ENCODE measurements around the gene LMBR1.
A peak's percentile ranks its signal among the peaks of the same experiment; 100 is the strongest.
"Not testable (repeated sequence)": the region's sequence is repeated elsewhere in the genome, so short reads cannot be mapped to it uniquely, and the experiment has no call there.

The LMBR1 gene

DNA sequence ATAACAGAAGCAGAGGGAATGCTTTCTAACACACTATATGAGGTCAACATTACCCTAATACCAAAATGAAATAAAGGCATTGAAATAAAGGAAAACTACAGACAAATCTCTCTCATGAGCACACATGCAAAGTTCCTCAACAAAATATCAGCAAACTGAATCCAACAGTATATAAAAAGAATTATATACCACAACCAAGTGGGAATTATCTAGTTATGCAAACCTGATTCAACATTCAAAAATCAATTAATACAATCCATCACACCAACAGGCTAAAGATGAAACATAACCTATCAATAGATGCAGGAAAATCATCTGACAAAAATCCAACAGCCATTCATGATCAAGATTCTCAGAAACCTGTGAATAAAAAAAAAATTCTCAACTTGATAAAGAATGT is 34.5 kb downstream of the LMBR1 start:
- DNase-seq (ENCODE audit: low read depth) = no peak

DNA sequence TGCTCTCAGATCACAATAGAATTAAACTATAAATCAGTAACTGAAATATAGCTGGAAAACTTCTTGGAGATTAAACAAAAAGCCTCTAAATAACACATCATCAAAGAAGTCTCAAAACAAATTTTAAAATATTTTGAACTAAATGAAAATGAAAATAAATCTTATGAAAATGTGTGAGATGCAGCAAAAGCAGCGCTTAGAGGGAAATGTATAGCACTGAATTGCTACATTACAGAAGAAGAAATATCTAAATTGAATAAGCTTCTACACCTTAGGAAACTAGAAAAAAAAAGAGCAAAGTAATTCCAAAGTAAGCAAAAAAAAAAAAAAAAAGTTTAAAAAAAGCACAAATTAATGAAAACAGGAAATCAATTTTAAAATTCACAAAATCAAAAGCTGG is 35.2 kb downstream of the LMBR1 start:
- H3K4me3 ChIP-seq (ENCODE audit: low read depth, low read length) = no peak overlapping the region
- DNase-seq (ENCODE audit: low read depth) = no peak

More for the DNA sequence above, 34.5 kb downstream of the LMBR1 start:
- H3K4me3 ChIP-seq (ENCODE audit: low read depth, low read length) = no peak overlapping the region

- DNase-seq (ENCODE audit: low read depth) = no peak
Measured at GRCh38 chr7:156854654-156855053, 38.3 kb downstream of the LMBR1 start.

DNA sequence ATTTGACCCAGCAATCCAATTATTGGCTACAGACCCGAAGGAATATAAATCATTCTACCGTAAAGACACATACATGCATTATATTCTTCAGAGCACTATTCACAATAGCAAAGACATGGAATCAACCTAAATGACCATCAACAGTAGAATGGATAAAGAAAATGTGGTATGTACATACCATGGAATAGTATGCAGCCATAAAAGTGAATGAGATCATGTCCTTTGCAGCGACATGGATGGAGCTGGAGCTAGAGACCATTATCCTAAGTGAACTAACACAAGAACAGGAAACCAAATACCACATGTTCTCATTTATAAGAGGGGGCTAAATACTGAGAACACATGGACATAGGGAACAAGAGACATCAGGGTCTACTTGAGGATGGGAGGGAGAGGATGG is 44.0 kb downstream of the LMBR1 start:
- no peak overlapping the region for H3K4me3 ChIP-seq (ENCODE audit: low read depth, low read length)
- DNase-seq (ENCODE audit: low read depth) = no peak

More at GRCh38 chr7:156854654-156855053, 38.3 kb downstream of the LMBR1 start:
- H3K4me3 ChIP-seq (ENCODE audit: low read depth, low read length) = no peak overlapping the region

DNA sequence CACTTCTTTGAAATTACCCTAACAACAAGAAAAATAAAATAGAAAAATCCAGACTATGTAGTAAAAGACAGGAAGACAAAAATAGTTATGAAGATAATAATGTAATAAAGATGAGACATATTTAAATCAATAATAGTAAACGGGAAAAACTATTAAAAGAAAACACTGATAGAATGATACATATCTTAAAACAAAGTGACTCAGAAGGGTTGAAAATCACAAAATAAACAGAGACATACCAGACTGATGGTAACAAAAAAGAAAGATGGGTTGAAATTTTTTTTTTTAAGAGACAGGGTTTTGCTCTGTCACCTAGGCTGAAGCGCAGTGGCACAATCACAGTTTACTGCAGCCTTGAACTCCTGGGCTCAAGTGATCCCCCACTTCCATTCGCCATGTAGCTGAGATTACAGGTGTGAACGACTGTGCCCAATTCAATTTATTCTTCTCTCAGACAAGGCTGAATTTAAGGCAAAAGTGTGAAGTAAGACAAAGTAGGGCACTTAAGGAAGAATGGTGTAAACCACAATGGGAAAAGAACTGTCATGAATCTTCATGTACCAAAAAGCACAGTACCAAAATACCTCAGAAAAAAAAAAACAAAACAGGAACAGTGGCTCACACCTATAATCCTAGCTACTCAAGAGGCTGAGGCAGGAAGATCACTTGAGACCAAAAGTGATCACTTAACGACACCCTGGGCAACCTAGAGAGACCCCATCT is 47.4 kb downstream of the LMBR1 start:
- no peak overlapping the region for H3K4me3 ChIP-seq (ENCODE audit: low read depth, low read length)
- no peak for DNase-seq (ENCODE audit: low read depth)

GRCh38 chr7:156843582-156843981 is 49.4 kb downstream of the LMBR1 start:
- H3K4me3 ChIP-seq (ENCODE audit: low read depth, low read length); DNase-seq (ENCODE audit: low read depth): not testable (repeated sequence)

- DNase-seq (ENCODE audit: low read depth) = no peak
- no peak overlapping the region for H3K4me3 ChIP-seq (ENCODE audit: low read depth, low read length)
Measured at GRCh38 chr7:156843157-156843556, 49.8 kb downstream of the LMBR1 start.

GRCh38 chr7:156842740-156843140 is 50.2 kb downstream of the LMBR1 start:
- no peak for DNase-seq (ENCODE audit: low read depth)
- no peak overlapping the region for H3K4me3 ChIP-seq (ENCODE audit: low read depth, low read length)

DNA sequence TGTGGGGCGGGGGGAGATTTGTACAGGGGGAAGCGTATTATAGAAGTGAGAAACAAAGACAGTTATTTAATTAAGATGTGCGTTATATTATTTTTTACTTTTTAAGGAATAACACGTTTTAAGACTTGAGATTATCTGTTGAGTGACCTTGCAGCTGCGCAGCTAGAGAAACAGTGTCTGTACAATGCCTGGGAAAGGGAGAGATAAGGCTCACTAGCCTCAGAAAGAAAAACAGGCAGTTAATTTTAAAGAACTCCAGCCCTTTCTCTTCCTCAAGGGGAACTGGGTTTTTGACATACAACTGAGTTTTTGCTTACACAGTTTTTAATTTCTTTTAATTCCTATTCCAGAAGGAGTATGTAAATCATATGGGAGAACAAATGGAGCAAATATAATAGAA is 50.7 kb downstream of the LMBR1 start:
- no peak for DNase-seq (ENCODE audit: low read depth)
- H3K4me3 ChIP-seq (ENCODE audit: low read depth, low read length) = no peak overlapping the region

DNA sequence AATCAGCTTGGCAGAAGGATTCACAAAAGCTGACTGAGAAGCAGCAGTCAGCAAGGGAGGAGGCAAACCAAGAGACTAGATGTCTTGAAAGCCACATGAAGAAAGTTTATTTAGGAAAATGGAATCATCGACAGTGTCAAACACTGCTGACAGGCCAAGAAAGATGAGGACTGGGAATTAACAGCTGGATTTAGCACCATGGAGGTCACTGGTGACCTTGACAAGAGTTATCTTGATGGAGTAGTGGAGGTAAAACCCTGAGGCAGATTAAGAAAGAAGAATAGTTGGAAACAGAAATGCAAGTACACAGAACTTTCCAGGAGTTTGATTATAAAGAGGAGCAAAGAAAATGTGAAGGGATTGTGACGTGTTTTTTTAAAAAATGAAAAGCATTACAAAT is 51.5 kb downstream of the LMBR1 start:
- no peak overlapping the region for H3K4me3 ChIP-seq (ENCODE audit: low read depth, low read length)
- no peak for DNase-seq (ENCODE audit: low read depth)

DNA sequence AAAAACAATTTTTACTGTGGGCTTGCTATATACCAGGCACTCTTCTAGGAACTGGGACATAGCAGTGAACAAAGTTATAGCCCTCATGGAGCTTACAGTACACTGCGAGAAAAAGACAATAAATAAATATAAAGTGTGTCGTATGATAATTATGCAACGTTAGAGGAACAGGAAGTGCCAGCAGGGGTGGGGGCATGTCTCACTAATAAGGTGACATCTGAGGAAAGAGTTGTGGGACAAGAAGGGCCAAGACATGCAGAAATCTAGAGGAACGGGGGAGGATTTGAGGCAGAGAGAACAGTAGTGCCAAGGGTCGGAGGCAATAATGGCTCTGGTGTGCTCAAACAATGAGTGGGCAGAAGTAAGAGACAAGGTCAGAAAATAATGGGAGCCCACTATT is 52.8 kb downstream of the LMBR1 start:
- no peak for DNase-seq (ENCODE audit: low read depth)

DNA sequence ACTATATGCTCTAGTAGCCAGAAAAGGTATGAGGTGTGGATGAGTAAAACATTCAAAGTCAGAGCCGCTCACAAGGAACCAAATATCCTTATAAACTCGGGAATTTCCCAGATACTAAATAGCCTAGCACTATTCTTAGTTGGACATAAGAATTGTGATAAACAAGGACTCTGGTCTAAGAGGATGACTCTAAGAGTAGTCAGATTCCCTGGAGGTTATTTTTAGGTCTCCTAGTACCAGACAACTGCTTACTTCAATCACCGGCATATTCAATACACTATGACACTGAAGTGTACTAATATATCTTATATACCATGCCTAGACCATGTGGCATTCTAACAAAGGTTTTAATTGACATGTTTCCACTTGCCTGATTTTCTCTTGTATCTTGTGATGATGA is 56.5 kb downstream of the LMBR1 start:
- DNase-seq (ENCODE audit: low read depth) = peak; percentile 2
- no peak overlapping the region for H3K4me3 ChIP-seq (ENCODE audit: low read depth, low read length)

More for the DNA sequence above, 52.8 kb downstream of the LMBR1 start:
- H3K4me3 ChIP-seq (ENCODE audit: low read depth, low read length) = no peak overlapping the region

DNA sequence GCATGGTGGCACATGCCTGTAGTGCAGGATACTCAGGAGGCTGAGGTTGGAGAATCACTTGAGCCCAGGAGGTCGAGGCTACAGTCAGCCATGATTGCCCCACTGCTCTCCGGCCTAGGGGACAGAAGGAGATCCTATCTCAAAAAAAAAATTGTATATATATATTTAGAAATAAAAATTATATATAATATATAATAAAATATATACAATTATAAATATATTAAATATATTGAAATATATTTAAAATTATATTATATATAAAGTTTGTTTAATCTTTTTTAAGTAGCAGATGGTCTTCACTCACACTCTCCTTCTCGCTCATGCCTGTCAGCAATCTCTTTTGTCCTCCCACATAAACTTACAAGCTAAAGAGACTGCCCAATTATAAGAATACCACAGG is 58.5 kb downstream of the LMBR1 start:
- no peak for DNase-seq (ENCODE audit: low read depth)

DNA sequence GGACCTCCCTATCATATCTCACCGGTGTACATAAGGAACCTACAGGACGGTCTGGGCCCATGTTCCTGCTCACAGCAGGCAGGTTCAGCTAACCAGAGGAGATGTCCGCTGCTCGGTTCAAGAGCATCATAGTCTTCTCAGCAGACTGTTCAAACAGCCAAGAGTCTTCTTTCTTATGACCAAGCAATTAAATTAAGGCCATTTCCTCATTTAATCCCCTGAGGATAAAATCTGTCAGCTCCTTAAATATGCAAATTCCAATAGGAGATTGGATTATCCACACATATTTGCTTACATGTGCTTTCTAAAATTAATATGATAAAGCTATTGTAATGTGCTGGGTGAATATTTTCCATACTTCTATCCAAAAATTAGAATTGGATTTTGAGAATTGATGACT is 59.7 kb downstream of the LMBR1 start:
- no peak for DNase-seq (ENCODE audit: low read depth)
- no peak overlapping the region for H3K4me3 ChIP-seq (ENCODE audit: low read depth, low read length)

More for the DNA sequence above, 58.5 kb downstream of the LMBR1 start:
- no peak overlapping the region for H3K4me3 ChIP-seq (ENCODE audit: low read depth, low read length)

- DNase-seq (ENCODE audit: low read depth) = no peak
Measured at GRCh38 chr7:156832195-156832877, 60.6 kb downstream of the LMBR1 start.

DNA sequence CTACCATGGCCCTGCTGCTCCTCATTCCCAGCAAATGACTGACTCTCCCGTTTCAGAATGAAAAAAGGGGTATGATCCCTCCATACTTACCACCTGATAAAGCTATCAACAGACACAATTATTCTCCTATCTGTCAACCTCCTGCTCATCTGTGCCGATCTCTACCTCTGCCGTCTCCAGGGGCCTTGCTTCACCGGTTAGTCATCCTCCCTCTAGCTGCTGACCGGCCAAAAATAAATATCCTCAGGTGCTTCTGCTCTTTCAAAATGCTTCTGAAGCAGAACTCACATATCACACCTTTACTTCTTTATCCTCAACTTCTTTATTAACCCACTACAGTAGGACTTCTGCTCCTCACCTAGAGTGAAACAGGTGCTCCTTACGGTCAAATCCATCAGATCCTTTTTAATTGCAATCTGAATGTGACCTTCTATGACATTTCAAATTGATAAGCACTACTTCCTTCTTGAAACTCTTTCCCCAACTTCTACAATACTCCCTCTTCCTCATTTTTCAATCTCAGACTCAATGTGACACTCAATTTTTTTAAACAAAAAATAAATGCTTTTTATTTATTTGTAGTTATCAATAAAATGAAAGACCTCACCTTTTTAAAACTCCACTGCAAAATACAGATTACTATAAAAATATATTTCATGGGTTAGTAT is 63.2 kb downstream of the LMBR1 start:
- DNase-seq (ENCODE audit: low read depth) = no peak
- no peak overlapping the region for H3K4me3 ChIP-seq (ENCODE audit: low read depth, low read length)

More at GRCh38 chr7:156832195-156832877, 60.6 kb downstream of the LMBR1 start:
- H3K4me3 ChIP-seq (ENCODE audit: low read depth, low read length) = no peak overlapping the region

- H3K4me3 ChIP-seq (ENCODE audit: low read depth, low read length) = no peak overlapping the region
- peak; percentile 1 for DNase-seq (ENCODE audit: low read depth)
Measured at GRCh38 chr7:156827587-156828203, 65.3 kb downstream of the LMBR1 start.

- H3K4me3 ChIP-seq (ENCODE audit: low read depth, low read length) = no peak overlapping the region
- peak; percentile 3 for DNase-seq (ENCODE audit: low read depth)
Measured at GRCh38 chr7:156823435-156823834, 69.5 kb downstream of the LMBR1 start.

- no peak overlapping the region for H3K4me3 ChIP-seq (ENCODE audit: low read depth, low read length)
- no peak for DNase-seq (ENCODE audit: low read depth)
Measured at GRCh38 chr7:156820445-156821063, 72.4 kb downstream of the LMBR1 start.
